HepG2 (cell line): ENCODE data around the gene CD7. TPM values are rescaled to one million over a fixed set of nuclear protein-coding genes. Genes with fewer than 3 reads are reported as not detected.

Experiments used
- CHCHD3 ChIP-seq: sonication (generic); formaldehyde crosslinking; IDR thresholded peaks from 2 replicates; pipeline ENCODE4 v1.8.0; 2022; ENCODE audit warnings: mild to moderate bottlenecking, missing genetic modification reagents, moderate library complexity
- EHMT2 ChIP-seq: fragments of 200-600 bp; sonication (generic); IDR thresholded peaks from 2 replicates; pipeline ENCODE4 v1.7.0; 2017; ENCODE audit warnings: antibody characterized with exemption, low read depth, low read length, borderline replicate concordance
- HES4 ChIP-seq: sonication (generic); formaldehyde crosslinking; IDR thresholded peaks from 2 replicates; pipeline ENCODE4 v1.9.0; 2021; ENCODE audit warnings: mild to moderate bottlenecking, missing genetic modification reagents, borderline replicate concordance
- MAZ ChIP-seq, 2 experiments: sonication (generic) in 1 of 2; formaldehyde crosslinking in 1 of 2; IDR thresholded peaks; 2 replicates each; pipeline versions ENCODE4 v1.5.0 to v1.6.1; 2012 to 2020; ENCODE audit warnings: low read depth in 2 of 2, mild to moderate bottlenecking in 2 of 2, borderline replicate concordance in 1 of 2, improper control_type of control experiment in 1 of 2, low read length in 1 of 2, missing genetic modification reagents in 1 of 2, moderate library complexity in 1 of 2
- NAIF1 ChIP-seq: sonication (generic); formaldehyde crosslinking; IDR thresholded peaks from 2 replicates; pipeline ENCODE4 v1.5.0; 2020; ENCODE audit warnings: mild to moderate bottlenecking, missing genetic modification reagents, borderline replicate concordance
- PAX8 ChIP-seq: sonication (generic); formaldehyde crosslinking; IDR thresholded peaks from 2 replicates; pipeline ENCODE4 v1.8.0; 2022; ENCODE audit warnings: mild to moderate bottlenecking, missing genetic modification reagents, borderline replicate concordance
- SALL1 ChIP-seq: sonication (generic); formaldehyde crosslinking; IDR thresholded peaks from 2 replicates; pipeline ENCODE4 v1.8.0; 2022; ENCODE audit warnings: mild to moderate bottlenecking, missing genetic modification reagents
- SKI ChIP-seq: fragments of 450-650 bp; IDR thresholded peaks from one replicate; pipeline ENCODE4 v1.6.1; 2018; ENCODE audit warnings: mild to moderate bottlenecking; ENCODE audit not compliant: partially characterized antibody
- SRSF1 ChIP-seq: fragments of 200-400 bp; formaldehyde crosslinking; optimal IDR thresholded peaks from 2 replicates; pipeline ENCODE3; 2017; ENCODE audit warnings: mild to moderate bottlenecking, low read depth, low read length, moderate library complexity
- ZBTB20 ChIP-seq: sonication (generic); formaldehyde crosslinking; IDR thresholded peaks from 2 replicates; pipeline ENCODE4 v1.8.1; 2023; ENCODE audit warnings: missing genetic modification reagents, low read depth, mild to moderate bottlenecking, borderline replicate concordance
- ZIK1 ChIP-seq: sonication (generic); formaldehyde crosslinking; IDR thresholded peaks from 2 replicates; pipeline ENCODE4 v1.5.0; 2020; ENCODE audit warnings: mild to moderate bottlenecking, low read depth, missing genetic modification reagents, borderline replicate concordance
- ZNF296 ChIP-seq: sonication (generic); formaldehyde crosslinking; conservative IDR thresholded peaks from 2 replicates; pipeline ENCODE4 v1.5.0; 2020; ENCODE audit warnings: mild to moderate bottlenecking, missing genetic modification reagents
- ZNF367 ChIP-seq: sonication (generic); formaldehyde crosslinking; IDR thresholded peaks from 2 replicates; pipeline ENCODE4 v1.4.0; 2020; ENCODE audit warnings: missing genetic modification reagents, borderline replicate concordance
- ZNF761 ChIP-seq: sonication (generic); formaldehyde crosslinking; conservative IDR thresholded peaks from 2 replicates; pipeline ENCODE4 v1.4.0; 2020; ENCODE audit warnings: mild to moderate bottlenecking, missing genetic modification reagents
- polyA plus RNA-seq, 8 experiments: library from polyadenylated mRNA; depleted of rRNA in 3 of 8; stranded (reverse) in 7 of 8; unstranded in 1 of 8; fragments of >200 nt; fragmentation: Illumina TruSeq in 4 of 8; extraction: Trizol in 4 of 8; gene quantifications; 2 replicates each; pipeline versions ENCODE4 v1.2.1 to v1.2.3, GENCODE V29; 2011 to 2016; ENCODE audit warnings: low read depth in 4 of 8, missing spikeins in 1 of 8, mixed read lengths in 1 of 8; ENCODE audit not compliant: insufficient read depth in 1 of 8
- total RNA-seq, 5 experiments: library from RNA; depleted of rRNA; stranded (reverse); fragments of >200 nt; fragmentation: Illumina TruSeq; extraction: Trizol; gene quantifications; 2 replicates each; pipeline ENCODE4 v1.2.3, GENCODE V29; 2016; ENCODE audit warnings: low read depth in 1 of 5
- TF ChIP-seq, protein P1 (sequence below): IDR thresholded peaks from 2 replicates; pipeline ENCODE4 v1.6.1; 2016; ENCODE audit warnings: missing genetic modification reagents, missing compliant biosample characterization
- TF ChIP-seq, protein P2 (sequence below): sonication (generic); formaldehyde crosslinking; IDR thresholded peaks from 2 replicates; pipeline ENCODE4 v1.8.1; 2023; ENCODE audit warnings: missing genetic modification reagents, inconsistent platforms, borderline replicate concordance
- TF ChIP-seq, protein P3 (sequence below): IDR thresholded peaks from 2 replicates; pipeline ENCODE4 v1.6.1; 2016; ENCODE audit warnings: low read depth
- TF ChIP-seq, protein P4 (sequence below): sonication (generic); formaldehyde crosslinking; IDR thresholded peaks from 2 replicates; pipeline ENCODE4 v1.5.1; 2020; ENCODE audit warnings: missing genetic modification reagents, mild to moderate bottlenecking, borderline replicate concordance
- TF ChIP-seq, protein P5 (sequence below): IDR thresholded peaks from 2 replicates; pipeline ENCODE4 v1.6.1; 2016; ENCODE audit warnings: missing biosample characterization, missing genetic modification reagents, low read depth

Gene CD7
- total and polyA plus RNA-seq, 2 of the 13 experiments (the other 11 are each of a cell fraction or from before 2014, with no cell fraction given), result 67.6 to 76.4 TPM

DNA sequence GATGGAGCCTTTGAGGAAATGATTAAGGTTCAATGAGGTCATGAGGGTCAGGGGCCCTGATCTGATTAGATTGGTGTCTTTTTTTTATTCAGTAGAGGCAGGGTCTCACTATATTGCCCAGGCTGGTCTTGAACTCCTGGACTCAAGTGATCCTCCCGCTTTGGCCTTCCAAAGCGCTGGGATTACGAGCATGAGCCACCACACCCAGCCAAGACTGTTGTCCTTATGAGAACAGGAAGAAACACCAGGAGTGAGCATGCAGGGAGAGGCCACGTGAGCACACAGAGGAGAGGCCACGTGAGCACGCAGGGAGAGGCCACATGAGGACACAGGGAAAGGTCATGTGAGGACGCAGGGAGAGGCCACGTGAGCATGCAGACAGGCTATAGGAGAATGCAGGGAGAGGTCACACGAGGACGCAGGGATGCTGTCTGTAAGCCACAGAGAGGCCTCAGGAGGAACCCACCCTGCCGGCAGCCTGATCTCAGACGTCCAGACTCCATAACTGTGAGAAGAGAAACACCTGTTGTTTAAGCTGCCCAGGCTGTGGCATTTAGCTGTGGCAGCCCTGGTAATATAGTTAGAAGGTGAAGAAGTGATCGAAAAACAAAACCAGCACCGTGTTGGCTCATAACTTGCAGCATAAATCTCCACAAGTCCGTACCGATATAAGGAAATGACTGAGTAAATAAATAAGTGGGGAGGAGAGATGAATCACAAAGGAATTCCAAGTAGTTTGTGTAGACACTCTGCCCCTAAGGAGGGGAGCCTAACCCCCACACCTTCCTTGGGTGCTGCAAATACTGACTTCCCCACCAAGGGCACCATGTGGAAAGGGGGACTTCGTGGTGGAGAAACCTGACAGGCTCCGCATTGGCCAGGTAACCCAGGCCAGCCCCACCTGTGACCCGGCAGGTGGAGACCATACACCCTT, 29.3 kb downstream of the CD7 start (continued):
- peak; percentile 89; the same call in 1 of the 2 replicates for TF ChIP-seq ZBTB20 (CRISPR knock-in tag)
- peak; percentile 63; the same call in 1 of the 2 replicates for TF ChIP-seq HES4
- TF ChIP-seq, protein P1, sequence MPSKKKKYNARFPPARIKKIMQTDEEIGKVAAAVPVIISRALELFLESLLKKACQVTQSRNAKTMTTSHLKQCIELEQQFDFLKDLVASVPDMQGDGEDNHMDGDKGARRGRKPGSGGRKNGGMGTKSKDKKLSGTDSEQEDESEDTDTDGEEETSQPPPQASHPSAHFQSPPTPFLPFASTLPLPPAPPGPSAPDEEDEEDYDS (CRISPR knock-in tag), result no peak; the same call in none of the 2 replicates
- peak; percentile 47; the same call in 1 of the 2 replicates for TF ChIP-seq CHCHD3 (CRISPR knock-in tag)
- peak; percentile 34; the same call in 1 of the 2 replicates for TF ChIP-seq NAIF1 (CRISPR knock-in tag)
- TF ChIP-seq, protein P2, sequence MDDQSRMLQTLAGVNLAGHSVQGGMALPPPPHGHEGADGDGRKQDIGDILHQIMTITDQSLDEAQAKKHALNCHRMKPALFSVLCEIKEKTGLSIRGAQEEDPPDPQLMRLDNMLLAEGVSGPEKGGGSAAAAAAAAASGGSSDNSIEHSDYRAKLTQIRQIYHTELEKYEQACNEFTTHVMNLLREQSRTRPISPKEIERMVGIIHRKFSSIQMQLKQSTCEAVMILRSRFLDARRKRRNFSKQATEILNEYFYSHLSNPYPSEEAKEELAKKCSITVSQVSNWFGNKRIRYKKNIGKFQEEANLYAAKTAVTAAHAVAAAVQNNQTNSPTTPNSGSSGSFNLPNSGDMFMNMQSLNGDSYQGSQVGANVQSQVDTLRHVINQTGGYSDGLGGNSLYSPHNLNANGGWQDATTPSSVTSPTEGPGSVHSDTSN (CRISPR knock-in tag), result no peak
- 0 out of 2 replicates have a peak, but pooled peaks have one; percentile 35 for TF ChIP-seq MAZ (IDR thresholded peaks at IDR 0.05; ENCODE audit: borderline replicate concordance, low read depth, low read length)
- TF ChIP-seq MAZ (CRISPR knock-in tag; IDR thresholded peaks at IDR 0.05; ENCODE audit: low read depth), result peak; percentile 82
- TF ChIP-seq ZNF367, result no peak
- TF ChIP-seq PAX8 (CRISPR knock-in tag), result no peak
- TF ChIP-seq SRSF1, result no peak
- TF ChIP-seq ZIK1, result peak; percentile 85; the same call in 1 of the 2 replicates
- peak; percentile 100 for TF ChIP-seq SALL1 (CRISPR knock-in tag)
- TF ChIP-seq ZNF761 (CRISPR knock-in tag), result peak; percentile 96
- TF ChIP-seq, protein P3, sequence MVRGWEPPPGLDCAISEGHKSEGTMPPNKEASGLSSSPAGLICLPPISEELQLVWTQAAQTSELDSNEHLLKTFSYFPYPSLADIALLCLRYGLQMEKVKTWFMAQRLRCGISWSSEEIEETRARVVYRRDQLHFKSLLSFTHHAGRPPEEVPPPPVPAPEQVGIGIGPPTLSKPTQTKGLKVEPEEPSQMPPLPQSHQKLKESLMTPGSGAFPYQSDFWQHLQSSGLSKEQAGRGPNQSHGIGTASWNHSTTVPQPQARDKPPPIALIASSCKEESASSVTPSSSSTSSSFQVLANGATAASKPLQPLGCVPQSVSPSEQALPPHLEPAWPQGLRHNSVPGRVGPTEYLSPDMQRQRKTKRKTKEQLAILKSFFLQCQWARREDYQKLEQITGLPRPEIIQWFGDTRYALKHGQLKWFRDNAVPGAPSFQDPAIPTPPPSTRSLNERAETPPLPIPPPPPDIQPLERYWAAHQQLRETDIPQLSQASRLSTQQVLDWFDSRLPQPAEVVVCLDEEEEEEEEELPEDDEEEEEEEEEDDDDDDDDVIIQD (CRISPR knock-in tag), result no peak
- no peak for TF ChIP-seq ZNF296 (CRISPR knock-in tag)
- TF ChIP-seq, protein P4, sequence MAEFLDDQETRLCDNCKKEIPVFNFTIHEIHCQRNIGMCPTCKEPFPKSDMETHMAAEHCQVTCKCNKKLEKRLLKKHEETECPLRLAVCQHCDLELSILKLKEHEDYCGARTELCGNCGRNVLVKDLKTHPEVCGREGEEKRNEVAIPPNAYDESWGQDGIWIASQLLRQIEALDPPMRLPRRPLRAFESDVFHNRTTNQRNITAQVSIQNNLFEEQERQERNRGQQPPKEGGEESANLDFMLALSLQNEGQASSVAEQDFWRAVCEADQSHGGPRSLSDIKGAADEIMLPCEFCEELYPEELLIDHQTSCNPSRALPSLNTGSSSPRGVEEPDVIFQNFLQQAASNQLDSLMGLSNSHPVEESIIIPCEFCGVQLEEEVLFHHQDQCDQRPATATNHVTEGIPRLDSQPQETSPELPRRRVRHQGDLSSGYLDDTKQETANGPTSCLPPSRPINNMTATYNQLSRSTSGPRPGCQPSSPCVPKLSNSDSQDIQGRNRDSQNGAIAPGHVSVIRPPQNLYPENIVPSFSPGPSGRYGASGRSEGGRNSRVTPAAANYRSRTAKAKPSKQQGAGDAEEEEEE, result peak; percentile 92; the same call in 1 of the 2 replicates
- TF ChIP-seq, protein P5, sequence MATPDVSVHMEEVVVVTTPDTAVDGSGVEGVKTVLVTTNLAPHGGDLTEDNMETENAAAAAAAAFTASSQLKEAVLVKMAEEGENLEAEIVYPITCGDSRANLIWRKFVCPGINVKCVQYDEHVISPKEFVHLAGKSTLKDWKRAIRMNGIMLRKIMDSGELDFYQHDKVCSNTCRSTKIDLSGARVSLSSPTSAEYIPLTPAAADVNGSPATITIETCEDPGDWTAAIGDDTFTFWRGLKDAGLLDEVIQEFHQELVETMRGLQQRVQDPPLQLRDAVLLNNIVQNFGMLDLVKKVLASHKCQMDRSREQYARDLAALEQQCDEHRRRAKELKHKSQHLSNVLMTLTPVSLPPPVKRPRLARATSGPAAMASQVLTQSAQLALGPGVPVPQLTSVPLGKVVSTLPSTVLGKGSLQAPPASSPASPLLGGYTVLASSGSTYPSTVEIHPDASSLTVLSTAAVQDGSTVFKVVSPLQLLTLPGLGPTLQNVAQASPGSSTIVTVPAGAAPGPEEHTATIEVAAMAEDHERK (CRISPR knock-in tag), result no peak
- TF ChIP-seq EHMT2, result no peak
- TF ChIP-seq SKI, result peak; percentile 98
